ACC112 (cell line): ENCODE measurements around the gene ASB1.
A peak's percentile ranks its signal among the peaks of the same experiment; 100 is the strongest.

Source experiments
- H2AFZ ChIP-seq: fragments of 200-600 bp; sonication (generic); one replicate; pipeline ENCODE4 v1.6.0; 2017; ENCODE audit warnings: antibody characterized with exemption, low read length; ENCODE audit not compliant: unreplicated experiment
- H3K27ac ChIP-seq: fragments of 200-600 bp; sonication (generic); 2 replicates; pipeline ENCODE4 v1.5.1; 2014; ENCODE audit warnings: low read depth, mild to moderate bottlenecking, antibody characterized with exemption, low read length, moderate library complexity
- H3K27me3 ChIP-seq: fragments of 200-600 bp; sonication (generic); 2 replicates; pipeline ENCODE4 v1.6.1; 2014; ENCODE audit warnings: mild to moderate bottlenecking, antibody characterized with exemption, low read length, moderate library complexity, mixed read lengths; ENCODE audit not compliant: insufficient read depth
- H3K36me3 ChIP-seq: fragments of 200-600 bp; sonication (generic); 2 replicates; pipeline ENCODE4 v1.6.1; 2016; ENCODE audit warnings: mild to moderate bottlenecking, antibody characterized with exemption, low read length, moderate library complexity, mixed read lengths; ENCODE audit not compliant: insufficient read depth
- H3K4me1 ChIP-seq: fragments of 200-600 bp; sonication (generic); one replicate; pipeline ENCODE4 v1.6.1; 2016; ENCODE audit warnings: low read length, mixed read lengths; ENCODE audit not compliant: insufficient read depth, unreplicated experiment, control insufficient read depth
- H3K4me3 ChIP-seq: fragments of 200-600 bp; sonication (generic); 2 replicates; pipeline ENCODE4 v1.5.1; 2014; ENCODE audit warnings: mild to moderate bottlenecking, low read depth, low read length
- H3K79me2 ChIP-seq: fragments of 200-600 bp; sonication (generic); one replicate; pipeline ENCODE4 v1.6.0; 2016; ENCODE audit warnings: low read length; ENCODE audit not compliant: control insufficient read depth, unreplicated experiment, insufficient read depth

Gene ASB1

GRCh38 chr2:238387332-238387731, 39.4 kb upstream of the ASB1 start:
- Histone ChIP-seq H3K27me3 (no peaks in the 10 kb centered on the region), H2AFZ (no peak overlapping the region), H3K27ac (peak overlapping the region; percentile 32; the same call in 1 of the 2 replicates), H3K36me3 (no peaks in the 10 kb centered on the region; the same call in 1 of the 2 replicates), H3K4me3 (no peak overlapping the region), H3K79me2 (no peaks in the 10 kb centered on the region), H3K4me1 (peaks cover 10% of the 10 kb centered on the region)

GRCh38 chr2:238388794-238389193, 37.9 kb upstream of the ASB1 start:
- H3K4me3 ChIP-seq = no peak overlapping the region
- H2AFZ ChIP-seq = no peak overlapping the region
- H3K79me2 ChIP-seq = no peaks in the 10 kb centered on the region
- no peaks in the 10 kb centered on the region for H3K36me3 ChIP-seq
- no peaks in the 10 kb centered on the region for H3K27me3 ChIP-seq
- no peak overlapping the region for H3K27ac ChIP-seq
- peaks cover 10% of the 10 kb centered on the region for H3K4me1 ChIP-seq

GRCh38 chr2:238389988-238390589, 36.6 kb upstream of the ASB1 start:
- Histone ChIP-seq H3K4me1 (peaks cover 10% of the 10 kb centered on the region), H3K27me3 (no peaks in the 10 kb centered on the region), H2AFZ (no peak overlapping the region), H3K36me3 (no peaks in the 10 kb centered on the region), H3K79me2 (no peaks in the 10 kb centered on the region), H3K4me3 (no peak overlapping the region), H3K27ac (no peak overlapping the region)

- no peak overlapping the region for H3K4me3 ChIP-seq
- no peak overlapping the region for H3K27ac ChIP-seq
- H3K36me3 ChIP-seq = no peaks in the 10 kb centered on the region
These were observed 35.6 kb upstream of the ASB1 start for GRCh38 chr2:238391042-238391689.

GRCh38 chr2:238396663-238397062, 30.1 kb upstream of the ASB1 start:
- Histone ChIP-seq H3K36me3 (no peaks in the 10 kb centered on the region), H2AFZ (no peak overlapping the region), H3K27ac (no peak overlapping the region), H3K27me3 (no peaks in the 10 kb centered on the region), H3K79me2 (no peaks in the 10 kb centered on the region), H3K4me1 (no peaks in the 10 kb centered on the region), H3K4me3 (no peak overlapping the region)

More at GRCh38 chr2:238391042-238391689, 35.6 kb upstream of the ASB1 start:
- Histone ChIP-seq H3K27me3 (no peaks in the 10 kb centered on the region), H3K79me2 (no peaks in the 10 kb centered on the region), H3K4me1 (peaks cover 10% of the 10 kb centered on the region), H2AFZ (no peak overlapping the region)

GRCh38 chr2:238397356-238397755, 29.4 kb upstream of the ASB1 start:
- H2AFZ ChIP-seq = no peak overlapping the region
- H3K4me3 ChIP-seq = no peak overlapping the region
- no peaks in the 10 kb centered on the region for H3K36me3 ChIP-seq
- H3K27ac ChIP-seq = no peak overlapping the region
- no peaks in the 10 kb centered on the region for H3K79me2 ChIP-seq
- H3K27me3 ChIP-seq = no peaks in the 10 kb centered on the region
- H3K4me1 ChIP-seq = no peaks in the 10 kb centered on the region

GRCh38 chr2:238398577-238398976, 28.1 kb upstream of the ASB1 start:
- Histone ChIP-seq H3K36me3 (no peaks in the 10 kb centered on the region), H3K27ac (no peak overlapping the region), H3K79me2 (no peaks in the 10 kb centered on the region), H3K4me3 (no peak overlapping the region), H2AFZ (no peak overlapping the region), H3K4me1 (no peaks in the 10 kb centered on the region), H3K27me3 (no peaks in the 10 kb centered on the region)

GRCh38 chr2:238399094-238399493, 27.6 kb upstream of the ASB1 start:
- H2AFZ ChIP-seq = no peak overlapping the region
- no peak overlapping the region for H3K27ac ChIP-seq
- H3K4me1 ChIP-seq = no peaks in the 10 kb centered on the region
- H3K36me3 ChIP-seq = no peaks in the 10 kb centered on the region
- H3K27me3 ChIP-seq = no peaks in the 10 kb centered on the region
- H3K79me2 ChIP-seq = no peaks in the 10 kb centered on the region
- no peak overlapping the region for H3K4me3 ChIP-seq

- Histone ChIP-seq H3K27me3 (no peaks in the 10 kb centered on the region), H3K36me3 (no peaks in the 10 kb centered on the region), H2AFZ (no peak overlapping the region), H3K79me2 (no peaks in the 10 kb centered on the region), H3K4me1 (no peaks in the 10 kb centered on the region), H3K4me3 (no peak overlapping the region), H3K27ac (no peak overlapping the region)
These were observed 25.2 kb upstream of the ASB1 start for GRCh38 chr2:238401551-238401950.

- Histone ChIP-seq H3K36me3 (no peaks in the 10 kb centered on the region), H3K27me3 (no peaks in the 10 kb centered on the region), H3K4me3 (no peak overlapping the region), H3K79me2 (no peaks in the 10 kb centered on the region), H3K27ac (no peak overlapping the region), H2AFZ (no peak overlapping the region), H3K4me1 (no peaks in the 10 kb centered on the region)
These were observed 22.9 kb upstream of the ASB1 start for GRCh38 chr2:238403632-238404405.
